Left lung (tissue), 10 donors: ENCODE measurements around the gene AS3MT. TPM values are rescaled to one million over a fixed set of nuclear protein-coding genes. Genes with fewer than 3 reads are reported as not detected.
"Not testable (repeated sequence)": the region's sequence is repeated elsewhere in the genome, so short reads cannot be mapped to it uniquely, and the experiment has no call there.

Experiments
- ATAC-seq: fragments of 200-7000 bp; cut with Tn5 transposase; one replicate; pipeline ENCODE4 v1.9.1; 2020; ENCODE audit warnings: moderate library complexity
- DNase-seq, 4 donors: peaks; one replicate each; pipeline ENCODE4 v3.0.0-alpha.2; 2013 to 2020
- H3K27ac ChIP-seq, 2 donors: fragments of 200-600 bp; sonication (generic) in 1 of 2; one replicate each; pipeline versions ENCODE4 v1.5.0 to v1.8.0; 2020 to 2021
- H3K27me3 ChIP-seq, 2 donors: fragments of 200-600 bp; sonication (generic) in 1 of 2; one replicate each; pipeline versions ENCODE4 v1.5.0 to v1.8.0; 2020 to 2021
- H3K36me3 ChIP-seq, 2 donors: fragments of 200-600 bp; sonication (generic) in 1 of 2; one replicate each; pipeline versions ENCODE4 v1.5.0 to v1.8.0; 2020 to 2021
- H3K4me1 ChIP-seq, 2 donors: fragments of 200-600 bp; one replicate each; pipeline ENCODE4 v1.8.0; 2021
- H3K4me3 ChIP-seq, 2 donors: fragments of 200-600 bp; sonication (generic) in 1 of 2; one replicate each; pipeline versions ENCODE4 v1.5.0 to v1.8.0; 2020 to 2021; ENCODE audit warnings: mild to moderate bottlenecking in 1 of 2
- H3K9me3 ChIP-seq, 2 donors: fragments of 200-600 bp; sonication (generic) in 1 of 2; one replicate each; pipeline versions ENCODE4 v1.5.0 to v1.8.0; 2020 to 2021
- intact Hi-C, 2 donors: fragments of 100-400 bp; cut with DNase I; formaldehyde crosslinking; loops; one replicate each; pipeline versions ENCODE4 v1.11.2 to v1.14.2; 2022
- polyA plus RNA-seq, 6 donors: library from polyadenylated mRNA; unstranded; fragments of 120-200 nt; gene quantifications; one replicate each; pipeline ENCODE4 v1.2.1, GENCODE V29; 2013; ENCODE audit not compliant: insufficient read length in 6 of 6
- total RNA-seq, 2 donors: library from RNA; stranded (reverse); fragmentation: NEBNext Ultra II Directional; extraction: Animal tissue kit (Norgen Biotek cat#: 25700); gene quantifications; one replicate each; pipeline ENCODE4 v1.2.1, GENCODE V29; 2021
- TF ChIP-seq, protein P1 (sequence below), 2 donors: fragments of 200-600 bp; sonication (generic) in 1 of 2; IDR thresholded peaks; one replicate each; pipeline versions ENCODE4 v1.5.0 to v1.8.0; 2021; ENCODE audit warnings: antibody characterized with exemption in 2 of 2
- donor health status: DM: no; HTN: yes; CAD: no.
- donor health status: DM: no; HTN: no; CAD: no.

AS3MT gene
- total and polyA plus RNA-seq, 8 donors = 1.5 to 18.9 (median 14.9) TPM

DNA sequence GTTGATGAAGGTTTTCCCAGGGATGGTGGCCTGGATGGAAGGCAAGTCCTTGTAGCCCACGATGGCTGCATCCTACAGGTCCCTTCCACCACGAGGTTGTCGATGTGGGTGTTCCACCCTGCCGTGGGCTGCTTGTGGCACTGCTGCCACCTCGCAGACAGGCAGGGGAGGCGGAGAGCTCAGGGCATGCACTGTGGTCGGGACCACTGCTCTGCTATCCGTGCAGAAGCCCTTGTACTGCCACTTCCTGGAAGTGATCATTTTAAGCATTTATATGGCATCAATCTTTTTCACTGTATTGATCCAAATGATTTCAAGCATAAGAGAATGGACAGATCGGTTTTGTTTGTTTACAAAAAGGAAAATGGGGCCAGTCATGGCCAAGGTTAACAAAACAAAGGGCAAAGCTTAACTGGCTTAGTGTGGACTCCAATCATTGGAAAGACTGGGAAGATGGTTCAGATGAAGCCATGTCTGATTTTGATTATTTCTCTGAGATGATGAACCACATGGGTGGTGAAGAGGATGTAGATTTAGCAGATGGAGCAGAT lies 23.8 kb upstream of the AS3MT start:
- Histone ChIP-seq H3K4me3 (no peak overlapping the region), H3K4me1 (no peaks in the 10 kb centered on the region)
- TF ChIP-seq, protein P1, sequence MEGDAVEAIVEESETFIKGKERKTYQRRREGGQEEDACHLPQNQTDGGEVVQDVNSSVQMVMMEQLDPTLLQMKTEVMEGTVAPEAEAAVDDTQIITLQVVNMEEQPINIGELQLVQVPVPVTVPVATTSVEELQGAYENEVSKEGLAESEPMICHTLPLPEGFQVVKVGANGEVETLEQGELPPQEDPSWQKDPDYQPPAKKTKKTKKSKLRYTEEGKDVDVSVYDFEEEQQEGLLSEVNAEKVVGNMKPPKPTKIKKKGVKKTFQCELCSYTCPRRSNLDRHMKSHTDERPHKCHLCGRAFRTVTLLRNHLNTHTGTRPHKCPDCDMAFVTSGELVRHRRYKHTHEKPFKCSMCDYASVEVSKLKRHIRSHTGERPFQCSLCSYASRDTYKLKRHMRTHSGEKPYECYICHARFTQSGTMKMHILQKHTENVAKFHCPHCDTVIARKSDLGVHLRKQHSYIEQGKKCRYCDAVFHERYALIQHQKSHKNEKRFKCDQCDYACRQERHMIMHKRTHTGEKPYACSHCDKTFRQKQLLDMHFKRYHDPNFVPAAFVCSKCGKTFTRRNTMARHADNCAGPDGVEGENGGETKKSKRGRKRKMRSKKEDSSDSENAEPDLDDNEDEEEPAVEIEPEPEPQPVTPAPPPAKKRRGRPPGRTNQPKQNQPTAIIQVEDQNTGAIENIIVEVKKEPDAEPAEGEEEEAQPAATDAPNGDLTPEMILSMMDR (IDR thresholded peaks at IDR 0.05) = no peak

GRCh38 chr10:102850025-102850518 lies 19.2 kb upstream of the AS3MT start:
- peaks cover 6% of the 10 kb centered on the region in 2 donors for H3K4me1 ChIP-seq
- H3K27me3 ChIP-seq = no peaks in the 10 kb centered on the region
- H3K9me3 ChIP-seq = no peaks in the 10 kb centered on the region
- no peaks in the 10 kb centered on the region for H3K36me3 ChIP-seq
- no peak overlapping the region for H3K4me3 ChIP-seq
- no peak overlapping the region for H3K27ac ChIP-seq
- intact Hi-C loops = no loop called here
- DNase-seq = no peak
- TF ChIP-seq, protein P1 (IDR thresholded peaks at IDR 0.05) = no peak
- ATAC-seq = peak; percentile 27

More for the DNA sequence above, 23.8 kb upstream of the AS3MT start:
- intact Hi-C loops = no loop called here
- Histone ChIP-seq H3K27ac (no peak overlapping the region), H3K27me3 (no peaks in the 10 kb centered on the region), H3K9me3 (peaks cover 0 to 5% of the 10 kb centered on the region in 2 donors), H3K36me3 (no peaks in the 10 kb centered on the region)
- ATAC-seq (no peak), DNase-seq (no peak)

DNA sequence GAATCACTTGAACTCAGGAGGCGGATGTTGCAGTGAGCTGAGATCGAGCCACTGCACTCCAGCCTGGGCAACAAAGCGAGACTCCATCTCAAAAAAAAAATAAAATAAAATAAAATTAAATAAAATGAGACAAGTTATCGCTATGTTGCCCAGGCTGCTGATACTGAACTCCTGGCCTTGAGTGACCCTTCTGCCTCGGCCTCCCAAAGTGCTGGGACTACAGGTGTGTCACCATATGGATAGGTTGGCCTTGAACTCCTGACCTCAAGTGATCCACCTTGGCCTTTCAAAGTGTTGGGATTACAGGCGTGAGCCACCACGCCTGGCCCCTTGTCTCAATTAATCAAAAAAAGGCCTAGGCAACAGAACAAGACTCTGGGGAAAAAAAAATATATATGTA lies 16.0 kb upstream of the AS3MT start:
- intact Hi-C loops, H3K27ac ChIP-seq, ATAC-seq, H3K36me3 ChIP-seq, H3K9me3 ChIP-seq, DNase-seq, H3K27me3 ChIP-seq, H3K4me3 ChIP-seq: not testable (repeated sequence)
- peaks cover 16 to 19% of the 10 kb centered on the region in 2 donors for H3K4me1 ChIP-seq

DNA sequence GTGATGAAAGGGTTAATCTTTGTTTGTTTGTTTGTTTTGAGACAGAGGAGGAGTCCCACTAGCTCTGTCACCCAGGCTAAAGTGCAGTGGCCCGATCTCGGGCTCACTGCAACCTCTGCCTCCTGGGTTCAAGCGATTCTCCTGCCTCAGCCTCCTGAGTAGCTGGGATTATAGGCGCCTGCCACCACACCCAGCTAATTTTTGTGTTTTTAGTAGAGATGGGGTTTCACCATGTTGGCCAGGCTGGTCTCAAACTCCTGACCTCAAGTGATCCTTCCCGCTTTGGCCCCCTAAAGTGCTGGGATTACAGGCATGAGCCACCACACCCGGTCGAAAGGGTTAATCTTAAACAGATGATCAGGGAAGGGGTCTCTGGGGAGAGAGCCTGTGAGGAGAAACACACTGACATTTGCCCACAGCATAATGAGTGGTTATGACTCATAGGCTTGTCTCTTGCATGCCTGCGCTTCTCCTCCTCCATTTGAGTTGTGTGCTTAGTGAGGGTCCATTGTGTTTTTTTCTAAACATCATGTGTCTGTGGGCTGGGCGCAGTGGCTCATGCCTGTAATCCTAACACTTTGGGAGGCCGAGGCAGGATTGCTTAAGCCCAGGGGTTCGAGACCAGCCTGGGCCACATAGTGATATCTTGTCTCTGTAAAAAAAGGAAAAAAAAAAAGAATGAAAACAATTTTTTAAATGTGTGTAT lies 13.4 kb upstream of the AS3MT start:
- H3K9me3 ChIP-seq, intact Hi-C loops: not testable (repeated sequence)

GRCh38 chr10:102856758-102857424 lies 12.4 kb upstream of the AS3MT start:
- Histone ChIP-seq H3K27ac (no peak overlapping the region), H3K9me3 (no peaks in the 10 kb centered on the region), H3K4me1 (peaks cover 16 to 19% of the 10 kb centered on the region in 2 donors), H3K27me3 (no peaks in the 10 kb centered on the region), H3K36me3 (peaks cover 0 to 10% of the 10 kb centered on the region in 2 donors), H3K4me3 (no peak overlapping the region)
- intact Hi-C loops = no loop called here
- no peak for DNase-seq
- no peak for ATAC-seq
- TF ChIP-seq, protein P1 (IDR thresholded peaks at IDR 0.05) = no peak

More for the DNA sequence above, 13.4 kb upstream of the AS3MT start:
- not testable (repeated sequence) for H3K27me3 ChIP-seq, H3K27ac ChIP-seq, DNase-seq, H3K4me3 ChIP-seq, H3K36me3 ChIP-seq, ATAC-seq
- peaks cover 16 to 19% of the 10 kb centered on the region in 2 donors for H3K4me1 ChIP-seq

DNA sequence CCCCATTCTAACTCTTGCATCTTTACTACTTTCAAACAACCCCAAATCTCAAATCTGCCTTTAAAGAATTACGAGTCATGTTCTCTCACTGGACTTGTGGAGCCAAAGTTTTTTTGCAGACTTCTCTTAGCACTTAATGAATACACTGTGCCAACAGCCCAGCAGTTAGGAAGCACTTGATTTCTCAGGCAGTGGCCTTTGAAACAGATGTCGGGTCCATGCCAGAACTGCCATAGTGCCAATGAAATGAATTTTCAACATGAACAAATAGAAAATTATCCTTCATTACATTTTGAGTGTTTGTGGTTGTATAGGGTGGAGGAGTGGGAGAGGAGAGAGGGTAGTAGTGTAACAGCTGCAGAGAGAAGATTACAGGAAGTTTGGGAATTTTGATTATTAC lies 9.4 kb upstream of the AS3MT start:
- intact Hi-C loops = no loop called here
- TF ChIP-seq, protein P1 (IDR thresholded peaks at IDR 0.05) = no peak
- H3K4me1 ChIP-seq = peaks cover 11 to 14% of the 10 kb centered on the region in 2 donors
- H3K27ac ChIP-seq = no peak overlapping the region
- no peak overlapping the region for H3K4me3 ChIP-seq
- no peaks in the 10 kb centered on the region for H3K27me3 ChIP-seq
- H3K9me3 ChIP-seq = no peaks in the 10 kb centered on the region
- ATAC-seq (no peak), DNase-seq (no peak)
- peaks cover 0 to 28% of the 10 kb centered on the region in 2 donors for H3K36me3 ChIP-seq
